ENCODE measurements around the gene ACY1. TPM values are rescaled to one million over a fixed set of nuclear protein-coding genes. Genes with fewer than 3 reads are reported as not detected.
"Not testable (repeated sequence)": the region's sequence is repeated elsewhere in the genome, so short reads cannot be mapped to it uniquely, and the experiment has no call there.

Gene ACY1
- polyA plus RNA-seq, 1 donor (not counting 4 experiments of a cell fraction or from before 2014, with no cell fraction given): 71.8 TPM

DNA sequence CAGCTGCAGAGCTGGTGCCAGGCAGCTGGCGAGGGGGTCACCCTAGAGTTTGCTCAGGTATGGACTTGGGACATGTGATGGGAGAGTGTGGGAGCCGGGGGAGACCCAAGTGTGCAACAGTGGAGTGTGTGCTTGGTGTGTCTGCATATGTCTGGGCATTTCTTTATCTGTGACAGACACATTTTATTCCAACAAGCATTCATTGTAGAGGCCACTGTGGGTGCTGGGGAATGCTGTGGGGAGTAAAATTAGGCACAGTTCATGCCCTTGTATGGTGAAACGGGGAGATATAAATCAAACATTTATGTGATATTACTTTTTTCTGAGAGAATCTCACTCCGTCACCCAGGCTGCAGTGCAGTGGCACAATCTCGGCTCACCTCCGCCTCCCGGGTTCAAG lies 4.2 kb downstream of the ACY1 start:
- Histone ChIP-seq H3K4me2 (ENCODE audit: control insufficient read depth, extremely low read depth, insufficient read depth, low read depth, low read length) (no peak overlapping the region), H4K20me1 (ENCODE audit: control insufficient read depth, extremely low read depth, insufficient read depth, low read length) (peaks cover 3% of the 10 kb centered on the region), H3K36me3 (ENCODE audit: control insufficient read depth in 2 of 2, extremely low read depth in 1 of 2, insufficient read depth in 2 of 2, low read length in 2 of 2) (peaks cover 8 to 19% of the 10 kb centered on the region in 2 experiments), H3K4me3 (ENCODE audit: control insufficient read depth in 2 of 3, extremely low read depth in 1 of 3, insufficient read depth in 2 of 3, low read depth in 1 of 3, low read length in 3 of 3) (no peak overlapping the region), H3K27me3 (ENCODE audit: control insufficient read depth, extremely low read depth, insufficient read depth, low read length) (no peaks in the 10 kb centered on the region), H3K9me1 (ENCODE audit: control insufficient read depth, extremely low read depth, insufficient read depth, low read length) (peaks cover under 1% of the 10 kb centered on the region), H3K27ac (ENCODE audit: control insufficient read depth, insufficient read depth, low read length) (no peak overlapping the region), H3K9ac (ENCODE audit: control insufficient read depth, extremely low read depth, insufficient read depth, low read length) (no peak overlapping the region), H3K79me2 (ENCODE audit: control insufficient read depth, insufficient read depth, low read length) (peaks cover 9% of the 10 kb centered on the region), H2AFZ (ENCODE audit: control insufficient read depth, low read length) (no peak overlapping the region), H3K9me3 (ENCODE audit: control insufficient read depth, low read depth, low read length) (no peaks in the 10 kb centered on the region), H3K4me1 (ENCODE audit: control insufficient read depth, extremely low read depth, insufficient read depth, low read length) (peaks cover 11% of the 10 kb centered on the region)
- dilution Hi-C loops (cut with MboI; ENCODE audit: extremely low pct_ligation_motif_present, low sequenced_read_pairs): no loop called here
- FAIRE-seq: no peak
- TF ChIP-seq CTCF (optimal IDR thresholded peaks at IDR 0.05 in 1 of 3, IDR thresholded peaks at IDR 0.05 in 1 of 3, conservative IDR thresholded peaks at IDR 0.05 in 1 of 3; ENCODE audit: extremely low read depth in 1 of 3, insufficient read depth in 2 of 3, low read length in 3 of 3) (no peak), EZH2 (IDR thresholded peaks at IDR 0.05; ENCODE audit: low read length) (no peak)
- no peak for DNase-seq (ENCODE audit: low read depth, low spot score)

- Histone ChIP-seq H3K9me3 (ENCODE audit: control insufficient read depth, low read depth, low read length) (no peaks in the 10 kb centered on the region), H3K4me2 (ENCODE audit: control insufficient read depth, extremely low read depth, insufficient read depth, low read depth, low read length) (no peak overlapping the region), H4K20me1 (ENCODE audit: control insufficient read depth, extremely low read depth, insufficient read depth, low read length) (peaks cover 5% of the 10 kb centered on the region), H3K4me3 (ENCODE audit: control insufficient read depth in 2 of 3, extremely low read depth in 1 of 3, insufficient read depth in 2 of 3, low read depth in 1 of 3, low read length in 3 of 3) (no peak overlapping the region), H3K27me3 (ENCODE audit: control insufficient read depth, extremely low read depth, insufficient read depth, low read length) (no peaks in the 10 kb centered on the region), H3K79me2 (ENCODE audit: control insufficient read depth, insufficient read depth, low read length) (peaks cover 14% of the 10 kb centered on the region), H3K4me1 (ENCODE audit: control insufficient read depth, extremely low read depth, insufficient read depth, low read length) (peaks cover 11% of the 10 kb centered on the region), H2AFZ (ENCODE audit: control insufficient read depth, low read length) (no peak overlapping the region), H3K9me1 (ENCODE audit: control insufficient read depth, extremely low read depth, insufficient read depth, low read length) (peaks cover 3% of the 10 kb centered on the region), H3K27ac (ENCODE audit: control insufficient read depth, insufficient read depth, low read length) (no peak overlapping the region), H3K36me3 (ENCODE audit: control insufficient read depth in 2 of 2, extremely low read depth in 1 of 2, insufficient read depth in 2 of 2, low read length in 2 of 2) (peaks cover 14 to 24% of the 10 kb centered on the region in 2 experiments), H3K9ac (ENCODE audit: control insufficient read depth, extremely low read depth, insufficient read depth, low read length) (no peak overlapping the region)
- no peak for FAIRE-seq
- dilution Hi-C loops (cut with MboI; ENCODE audit: extremely low pct_ligation_motif_present, low sequenced_read_pairs): no loop called here
- no peak for TF ChIP-seq CTCF (optimal IDR thresholded peaks at IDR 0.05 in 1 of 3, IDR thresholded peaks at IDR 0.05 in 1 of 3, conservative IDR thresholded peaks at IDR 0.05 in 1 of 3; ENCODE audit: extremely low read depth in 1 of 3, insufficient read depth in 2 of 3, low read length in 3 of 3)
- TF ChIP-seq EZH2 (IDR thresholded peaks at IDR 0.05; ENCODE audit: low read length): no peak
- no peak for DNase-seq (ENCODE audit: low read depth, low spot score)
Measured at GRCh38 chr3:51988286-51989146, 5.2 kb downstream of the ACY1 start.

DNA sequence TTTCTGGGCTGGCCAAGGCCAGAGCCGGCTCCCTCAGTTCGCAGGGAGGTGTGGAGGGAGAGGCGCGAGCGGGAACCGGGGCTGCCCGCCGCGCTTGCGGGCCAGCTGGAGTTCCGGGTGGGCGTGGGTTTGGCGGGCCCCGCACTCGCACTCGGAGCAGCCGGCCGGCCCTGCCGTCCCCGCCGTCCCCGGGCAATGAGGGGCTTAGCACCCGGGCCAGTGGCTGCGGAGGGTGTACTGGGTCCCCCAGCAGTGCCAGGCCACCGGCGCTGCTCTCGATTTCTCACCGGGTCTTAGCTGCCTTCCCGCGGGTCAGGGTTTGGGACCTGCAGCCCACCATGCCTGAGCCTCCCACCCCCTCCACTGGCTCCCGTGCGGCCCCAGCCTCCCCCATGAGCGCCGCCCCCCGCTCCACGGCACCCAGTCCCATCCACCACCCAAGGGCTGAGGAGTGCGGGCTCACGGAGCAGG lies 7.2 kb downstream of the ACY1 start:
- Histone ChIP-seq H3K36me3 (ENCODE audit: control insufficient read depth in 2 of 2, extremely low read depth in 1 of 2, insufficient read depth in 2 of 2, low read length in 2 of 2) (peaks cover 26 to 39% of the 10 kb centered on the region in 2 experiments), H3K4me1 (ENCODE audit: control insufficient read depth, extremely low read depth, insufficient read depth, low read length) (peaks cover 18% of the 10 kb centered on the region), H3K79me2 (ENCODE audit: control insufficient read depth, insufficient read depth, low read length) (peaks cover 30% of the 10 kb centered on the region)
- DNase-seq (ENCODE audit: low read depth, low spot score); H3K9me1 ChIP-seq (ENCODE audit: control insufficient read depth, extremely low read depth, insufficient read depth, low read length); FAIRE-seq; H3K4me3 ChIP-seq (ENCODE audit: control insufficient read depth in 2 of 3, extremely low read depth in 1 of 3, insufficient read depth in 2 of 3, low read depth in 1 of 3, low read length in 3 of 3); H3K27ac ChIP-seq (ENCODE audit: control insufficient read depth, insufficient read depth, low read length); H3K9ac ChIP-seq (ENCODE audit: control insufficient read depth, extremely low read depth, insufficient read depth, low read length); H2AFZ ChIP-seq (ENCODE audit: control insufficient read depth, low read length); H3K27me3 ChIP-seq (ENCODE audit: control insufficient read depth, extremely low read depth, insufficient read depth, low read length); H4K20me1 ChIP-seq (ENCODE audit: control insufficient read depth, extremely low read depth, insufficient read depth, low read length); dilution Hi-C loops (cut with MboI; ENCODE audit: extremely low pct_ligation_motif_present, low sequenced_read_pairs); H3K9me3 ChIP-seq (ENCODE audit: control insufficient read depth, low read depth, low read length); H3K4me2 ChIP-seq (ENCODE audit: control insufficient read depth, extremely low read depth, insufficient read depth, low read depth, low read length): not testable (repeated sequence)
